DOHH2 (cell line): Measurements from ENCODE around the gene FIGNL2.

Experiments used
- H3F3A ChIP-seq: fragments of 200-600 bp; sonication (generic), shearing (Covaris generic); 2 replicates; pipeline ENCODE4 v1.6.0; 2016; ENCODE audit warnings: antibody characterized with exemption, mild to moderate bottlenecking; ENCODE audit not compliant: control insufficient read depth, insufficient read depth
- H3K27ac ChIP-seq: fragments of 200-600 bp; sonication (generic); 2 replicates; pipeline ENCODE4 v1.5.1; 2014; ENCODE audit warnings: low read depth, mild to moderate bottlenecking, low read length, moderate library complexity
- H3K27me3 ChIP-seq: fragments of 200-600 bp; sonication (generic); 2 replicates; pipeline ENCODE4 v1.6.1; 2014; ENCODE audit warnings: mild to moderate bottlenecking, low read length, mixed read lengths; ENCODE audit not compliant: control insufficient read depth
- H3K36me3 ChIP-seq: fragments of 200-600 bp; sonication (generic); 2 replicates; pipeline ENCODE4 v1.6.1; 2014; ENCODE audit warnings: mild to moderate bottlenecking, low read length, moderate library complexity, mixed read lengths; ENCODE audit not compliant: control insufficient read depth
- H3K4me1 ChIP-seq: fragments of 200-600 bp; sonication (generic); 2 replicates; pipeline ENCODE4 v1.6.1; 2014; ENCODE audit warnings: mild to moderate bottlenecking, low read length, mixed read lengths; ENCODE audit not compliant: control insufficient read depth
- H3K4me2 ChIP-seq: fragments of 200-600 bp; sonication (generic); 2 replicates; pipeline ENCODE4 v1.6.0; 2014; ENCODE audit warnings: mild to moderate bottlenecking, low read length, moderate library complexity
- H3K4me3 ChIP-seq: fragments of 200-600 bp; sonication (generic); 2 replicates; pipeline ENCODE4 v1.5.1; 2014; ENCODE audit warnings: mild to moderate bottlenecking, low read length, mixed read lengths
- H3K79me2 ChIP-seq: fragments of 200-600 bp; sonication (generic); 2 replicates; pipeline ENCODE4 v1.6.1; 2014; ENCODE audit warnings: mild to moderate bottlenecking, low read length, mixed read lengths; ENCODE audit not compliant: control insufficient read depth
- H3K9me2 ChIP-seq: fragments of 200-600 bp; sonication (generic); replicated peaks from 2 replicates; pipeline ENCODE4 v1.6.1; 2014; ENCODE audit warnings: mild to moderate bottlenecking, low read length, mixed read lengths; ENCODE audit not compliant: control insufficient read depth
- H3K9me3 ChIP-seq: fragments of 200-600 bp; sonication (generic); 2 replicates; pipeline ENCODE4 v1.6.1; 2014; ENCODE audit warnings: antibody characterized with exemption, low read length, mixed read lengths; ENCODE audit not compliant: control insufficient read depth, insufficient read depth
- H4K20me1 ChIP-seq: fragments of 200-600 bp; sonication (generic); 2 replicates; pipeline ENCODE4 v1.6.0; 2014; ENCODE audit warnings: low read depth, mild to moderate bottlenecking, antibody characterized with exemption, low read length, moderate library complexity; ENCODE audit not compliant: control insufficient read depth, insufficient read depth
- CTCF ChIP-seq: fragments of 200-600 bp; sonication (generic); IDR thresholded peaks from one replicate; pipeline ENCODE4 v1.5.1; 2014; ENCODE audit warnings: antibody characterized with exemption, mild to moderate bottlenecking, low read depth, low read length; ENCODE audit not compliant: poor library complexity, severe bottlenecking
- EZH2phosphoT487 ChIP-seq: fragments of 200-600 bp; sonication (generic); IDR thresholded peaks from 2 replicates; pipeline ENCODE4 v1.6.1; 2017; ENCODE audit warnings: borderline replicate concordance, mild to moderate bottlenecking, antibody characterized with exemption, low read length, moderate library complexity, mixed read lengths

FIGNL2 gene

GRCh38 chr12:51837286-51837685, 11.2 kb downstream of the FIGNL2 start:
- no peaks in the 10 kb centered on the region for H3K9me3 ChIP-seq
- no peak overlapping the region for H3K4me2 ChIP-seq
- H3F3A ChIP-seq = no peaks in the 10 kb centered on the region
- H3K4me3 ChIP-seq = no peak overlapping the region
- no peaks in the 10 kb centered on the region for H3K9me2 ChIP-seq
- no peaks in the 10 kb centered on the region for H4K20me1 ChIP-seq
- peaks cover 30% of the 10 kb centered on the region for H3K27me3 ChIP-seq
- H3K4me1 ChIP-seq = no peaks in the 10 kb centered on the region
- H3K79me2 ChIP-seq = no peaks in the 10 kb centered on the region
- TF ChIP-seq CTCF (no peak), EZH2phosphoT487 (no peak)
- no peak overlapping the region for H3K27ac ChIP-seq
- no peaks in the 10 kb centered on the region for H3K36me3 ChIP-seq

- Histone ChIP-seq H3K27me3 (peaks cover 32% of the 10 kb centered on the region), H3K4me2 (no peak overlapping the region)
- TF ChIP-seq EZH2phosphoT487 (no peak), CTCF (no peak)
Measured at GRCh38 chr12:51836827-51837173, 11.7 kb downstream of the FIGNL2 start.

GRCh38 chr12:51836041-51836826, 12.3 kb downstream of the FIGNL2 start:
- Histone ChIP-seq H3K27me3 (peaks cover 33% of the 10 kb centered on the region), H3K27ac (no peak overlapping the region), H4K20me1 (no peaks in the 10 kb centered on the region), H3K79me2 (no peaks in the 10 kb centered on the region), H3F3A (no peaks in the 10 kb centered on the region), H3K4me1 (no peaks in the 10 kb centered on the region), H3K9me2 (no peaks in the 10 kb centered on the region), H3K36me3 (no peaks in the 10 kb centered on the region), H3K4me2 (no peak overlapping the region), H3K4me3 (no peak overlapping the region), H3K9me3 (no peaks in the 10 kb centered on the region)
- TF ChIP-seq CTCF (no peak), EZH2phosphoT487 (no peak)

More at GRCh38 chr12:51836827-51837173, 11.7 kb downstream of the FIGNL2 start:
- Histone ChIP-seq H3K27ac (no peak overlapping the region), H3K9me3 (no peaks in the 10 kb centered on the region), H3K79me2 (no peaks in the 10 kb centered on the region), H3K9me2 (no peaks in the 10 kb centered on the region), H4K20me1 (no peaks in the 10 kb centered on the region), H3K4me3 (no peak overlapping the region), H3K36me3 (no peaks in the 10 kb centered on the region), H3K4me1 (no peaks in the 10 kb centered on the region), H3F3A (no peaks in the 10 kb centered on the region)
